NCI-H1436 treated with DMSO at 0.1 percent for 48 hours (cell line): ENCODE data around the gene MAGI2.

ENCODE experiments used
- DNase-seq: peaks from one replicate; lab custom pipeline; 2025; lab: John Stamatoyannopoulos, UW

Gene MAGI2

DNA sequence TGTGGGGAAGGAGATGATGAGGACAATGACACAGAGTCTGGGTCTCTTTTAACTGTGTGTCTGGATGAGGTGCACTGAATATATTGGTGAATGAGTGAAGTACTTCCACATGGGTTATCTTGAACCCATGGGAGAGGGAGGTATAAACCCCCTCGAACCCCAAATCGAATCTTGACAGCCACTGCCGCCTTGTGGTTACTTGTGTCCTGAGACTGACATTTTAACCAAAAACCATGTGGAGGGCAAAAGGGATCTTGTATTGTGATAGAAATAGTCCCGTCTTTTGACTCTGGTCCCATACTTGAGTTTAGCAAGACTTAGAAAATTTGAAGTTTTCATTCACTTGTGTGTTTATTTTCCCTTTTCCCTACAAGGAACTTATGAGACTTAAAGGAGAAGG, 1371.6 kb downstream of the MAGI2 start:
- no peak for DNase-seq

- DNase-seq: no peak
These were observed 1372.1 kb downstream of the MAGI2 start for GRCh38 chr7:78081344-78081743.

GRCh38 chr7:78080811-78081210, 1372.7 kb downstream of the MAGI2 start:
- DNase-seq: no peak

- DNase-seq: no peak
These were observed 1373.2 kb downstream of the MAGI2 start for GRCh38 chr7:78080241-78080640.

- no peak for DNase-seq
These were observed 1378.8 kb downstream of the MAGI2 start for GRCh38 chr7:78074713-78075112.

GRCh38 chr7:78073609-78074382, 1379.7 kb downstream of the MAGI2 start:
- no peak for DNase-seq

DNA sequence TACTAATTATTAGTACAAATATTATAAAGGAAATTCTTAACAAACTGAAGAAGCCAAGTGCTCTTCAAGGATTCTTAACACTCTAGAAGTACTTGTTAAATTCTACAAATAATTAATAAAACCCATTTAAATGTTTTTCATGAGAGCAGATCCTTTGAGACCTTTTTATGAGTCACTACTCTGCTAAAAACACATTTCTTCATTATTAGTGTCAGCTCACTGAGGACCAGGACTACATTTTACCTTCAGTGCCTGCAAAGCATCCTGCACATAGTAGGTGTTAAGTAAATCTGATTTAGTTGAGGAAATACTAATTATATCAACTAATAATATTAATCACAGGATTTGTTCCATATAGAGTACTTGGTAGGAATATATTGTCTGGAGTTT, 1381.3 kb downstream of the MAGI2 start:
- DNase-seq: no peak

DNA sequence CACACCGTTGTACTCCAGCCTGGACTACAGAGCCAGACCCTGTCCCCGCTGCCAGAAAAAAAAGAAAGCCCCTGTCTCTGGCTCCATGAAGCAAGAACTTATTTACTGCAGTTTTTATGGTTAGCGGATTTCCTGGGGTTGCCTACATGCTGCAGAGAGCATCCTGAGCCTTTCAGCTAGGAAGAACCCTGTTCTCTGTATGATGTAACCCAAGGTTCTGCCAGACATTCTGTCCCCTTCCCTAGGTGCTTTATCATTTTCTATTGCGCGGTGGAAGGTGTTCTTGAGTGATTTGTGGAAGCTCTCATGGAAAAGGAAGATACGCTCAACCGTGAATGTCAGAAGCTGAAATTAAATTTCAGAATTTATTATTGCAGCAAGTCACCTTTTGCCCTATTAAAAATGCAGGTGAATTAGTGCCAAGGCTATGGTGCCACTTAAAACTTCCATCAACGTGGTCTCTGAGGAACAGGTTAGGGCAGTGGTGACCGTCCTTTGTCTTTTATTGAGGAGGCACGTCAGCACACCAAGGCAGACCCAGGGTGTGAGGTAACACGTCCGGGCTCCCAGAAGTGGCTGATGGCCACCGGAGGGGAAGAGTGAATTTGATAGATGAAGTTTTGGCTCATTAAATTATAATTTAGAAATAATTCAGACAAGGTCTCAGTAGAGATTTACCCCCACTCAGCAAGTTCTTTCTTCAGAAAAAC, 1381.8 kb downstream of the MAGI2 start:
- DNase-seq: no peak

DNA sequence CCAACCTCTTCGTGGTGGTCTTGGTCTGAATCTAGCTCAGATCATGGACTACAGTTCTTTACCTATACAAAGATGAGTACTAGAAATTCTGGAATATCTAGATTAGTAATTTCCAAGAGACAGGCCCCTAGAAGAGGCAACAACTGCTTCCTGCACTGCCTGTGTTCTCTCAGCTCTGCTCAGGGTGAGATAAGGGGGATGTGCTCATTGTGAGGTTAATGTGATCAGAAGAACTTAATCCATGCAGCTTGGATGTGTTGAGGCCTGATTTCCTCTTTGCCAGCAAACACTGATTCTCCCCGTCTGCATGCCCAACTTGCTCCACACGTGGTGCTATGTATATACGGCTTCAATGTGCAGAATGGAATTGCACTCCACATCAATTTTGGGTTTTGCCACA, 1386.9 kb downstream of the MAGI2 start:
- DNase-seq: no peak

GRCh38 chr7:78063758-78064157, 1389.7 kb downstream of the MAGI2 start:
- DNase-seq: no peak

DNA sequence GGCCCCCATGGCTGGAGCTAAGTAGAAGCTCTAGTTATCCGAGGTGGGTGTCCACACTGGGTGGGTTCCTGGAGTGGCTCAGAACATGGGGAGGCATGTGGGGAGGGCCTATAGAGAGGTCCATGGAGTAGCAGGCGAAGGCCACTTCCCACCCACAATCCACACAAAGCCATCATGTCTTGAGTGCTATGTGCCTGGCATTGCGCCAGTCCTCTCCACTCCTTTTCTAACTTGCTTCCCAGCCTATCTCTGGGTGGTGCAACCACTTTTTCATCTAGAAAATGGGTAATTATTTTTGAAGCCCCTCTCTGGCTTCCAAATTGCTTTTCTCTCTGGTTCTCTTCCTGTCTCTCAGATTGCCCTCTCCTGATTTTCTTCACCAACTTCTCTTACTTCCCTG, 1391.3 kb downstream of the MAGI2 start:
- no peak for DNase-seq

GRCh38 chr7:78057571-78057970, 1395.9 kb downstream of the MAGI2 start:
- no peak for DNase-seq

DNA sequence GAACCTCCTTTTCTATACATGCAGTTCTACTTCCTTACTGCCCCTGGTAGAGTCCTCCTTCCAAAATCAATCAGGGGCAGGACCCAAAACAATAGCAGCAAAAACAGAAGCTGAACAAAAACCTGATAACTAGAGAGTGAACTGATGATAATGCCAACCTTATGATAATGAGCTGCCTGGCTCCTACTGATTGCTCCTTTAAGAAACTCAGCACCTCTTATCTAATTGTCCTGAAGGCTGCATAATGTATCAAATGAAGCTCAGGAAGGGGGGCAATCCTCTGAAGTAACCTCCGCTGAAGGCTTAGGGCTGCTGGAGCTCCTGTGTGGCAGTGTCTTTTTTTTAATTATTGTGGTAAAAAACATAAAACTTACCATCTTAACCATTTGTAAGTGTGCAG, 1397.9 kb downstream of the MAGI2 start:
- no peak for DNase-seq

DNA sequence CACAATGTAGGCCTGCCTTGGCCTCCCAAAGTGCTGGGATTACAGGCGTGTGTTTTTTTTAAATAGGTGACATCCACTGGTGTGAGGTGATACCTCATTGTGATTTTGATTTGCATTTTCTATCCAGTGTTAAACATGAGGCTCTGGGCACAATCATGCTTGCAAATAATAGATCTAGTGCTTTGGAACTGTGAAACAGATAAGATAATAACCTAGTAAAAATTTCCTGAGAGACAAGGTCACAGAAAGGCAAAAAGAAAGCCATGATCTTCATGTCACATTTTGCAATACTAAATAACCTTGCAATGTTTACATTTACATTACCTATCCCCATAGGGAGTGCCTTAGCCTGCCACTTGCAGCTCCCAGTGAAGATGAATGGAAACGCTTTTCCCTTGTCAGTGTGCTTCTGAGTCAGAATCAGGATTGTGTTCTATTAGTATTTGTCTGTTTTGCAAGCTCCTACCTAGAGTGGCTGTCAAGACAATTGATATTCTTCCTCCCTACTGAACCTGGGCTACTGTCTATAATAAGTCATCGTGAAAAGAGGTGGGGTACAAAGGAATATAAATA, 1398.4 kb downstream of the MAGI2 start:
- no peak for DNase-seq

GRCh38 chr7:78052112-78052511, 1401.4 kb downstream of the MAGI2 start:
- no peak for DNase-seq

GRCh38 chr7:78047800-78048199, 1405.7 kb downstream of the MAGI2 start:
- no peak for DNase-seq

- DNase-seq: no peak
These were observed 1410.3 kb downstream of the MAGI2 start for GRCh38 chr7:78043159-78043558.

DNA sequence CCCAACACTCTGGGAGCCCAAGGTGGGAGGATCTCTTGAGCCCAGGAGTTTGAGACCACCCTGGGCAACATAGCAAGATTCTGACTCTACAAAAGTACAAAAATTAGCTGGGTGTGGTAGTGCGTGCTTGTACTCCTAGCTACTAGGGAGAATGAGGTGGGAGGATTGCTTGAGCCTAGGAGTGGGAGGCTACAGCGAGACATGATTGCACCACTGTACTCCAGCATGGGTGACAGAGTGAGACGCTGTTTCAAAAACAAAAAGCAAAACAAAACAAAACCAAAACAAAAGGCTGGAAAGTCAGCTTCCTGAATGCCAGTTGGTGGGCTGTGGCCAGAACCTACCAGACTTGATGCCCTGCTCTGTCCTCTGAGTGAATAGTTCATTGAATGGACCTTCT, 1412.0 kb downstream of the MAGI2 start:
- DNase-seq: no peak

DNA sequence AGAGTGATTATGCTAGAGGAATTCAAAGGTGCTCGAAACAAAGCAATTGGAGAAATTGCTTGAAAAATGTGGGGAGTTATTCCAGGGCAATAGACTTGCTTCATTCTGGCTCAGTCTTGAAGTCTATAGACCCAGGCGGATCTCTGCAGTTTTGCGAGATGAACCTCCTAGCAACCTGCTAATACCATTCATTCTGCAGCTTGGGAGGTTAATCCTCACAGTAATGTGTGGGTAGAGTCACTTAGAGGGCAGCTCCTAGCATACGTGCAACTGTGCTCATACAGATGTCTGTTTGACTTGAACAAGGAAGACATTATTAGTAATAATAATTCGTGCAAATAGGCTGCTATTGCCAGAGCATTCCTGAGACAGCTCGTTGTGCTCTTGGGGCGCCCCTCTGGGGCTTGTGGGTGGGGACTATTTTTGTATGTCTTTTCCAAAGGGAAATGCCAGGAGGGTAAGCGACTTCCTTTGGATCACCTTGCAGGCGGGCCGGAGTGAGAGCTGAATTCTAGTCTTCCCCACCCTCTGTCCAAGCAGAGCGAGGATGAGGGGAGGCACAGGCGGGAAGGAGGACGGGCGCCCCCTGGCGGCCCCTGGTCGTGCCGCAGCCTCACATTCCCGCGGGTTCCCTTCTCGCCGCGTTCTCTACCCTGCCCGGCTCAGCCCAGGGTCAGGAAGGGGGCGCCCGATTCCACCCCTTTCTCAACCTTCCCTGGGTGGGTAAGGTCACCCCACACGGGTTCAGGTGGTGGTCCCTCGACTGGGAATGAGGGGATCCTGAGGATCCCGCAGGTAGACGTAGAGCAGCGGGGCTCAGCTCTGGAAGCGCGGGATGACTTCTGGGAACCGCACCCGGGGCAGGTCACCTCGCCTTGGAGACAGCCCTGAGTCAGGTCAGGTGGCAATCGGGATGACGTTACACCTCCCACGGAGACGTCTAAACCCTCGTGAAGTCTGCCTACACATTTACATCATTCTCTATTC, 1413.4 kb downstream of the MAGI2 start:
- no peak for DNase-seq

DNA sequence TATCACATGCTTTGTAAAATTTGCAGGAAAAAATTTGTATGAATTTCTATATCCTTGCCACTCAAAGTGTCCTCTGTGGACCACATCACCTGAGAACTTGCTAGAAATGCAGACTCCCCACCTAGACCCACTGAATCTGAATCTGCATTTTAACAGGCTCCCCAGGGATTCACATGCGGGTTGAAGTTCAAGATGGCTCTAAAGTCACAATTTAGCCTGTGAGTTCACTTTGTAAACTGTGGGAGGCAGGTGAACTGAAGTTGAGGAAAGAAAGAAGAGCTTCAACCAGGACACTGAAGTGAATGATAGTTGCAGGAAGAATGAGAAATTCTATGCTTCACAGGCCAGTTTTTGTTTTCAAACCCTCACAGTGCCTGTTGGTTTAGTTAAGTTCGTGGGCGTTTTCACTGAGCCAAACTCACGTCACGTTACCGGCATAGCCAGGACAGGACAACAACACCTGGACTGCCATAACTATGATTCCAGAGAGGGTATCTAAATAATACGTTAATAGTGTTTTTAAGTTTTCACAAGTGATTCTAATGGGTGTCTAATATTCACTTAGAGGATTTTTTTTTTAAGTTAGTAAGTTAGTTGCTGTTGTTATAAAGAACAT, 1414.9 kb downstream of the MAGI2 start:
- DNase-seq: no peak

GRCh38 chr7:78037603-78038002, 1415.9 kb downstream of the MAGI2 start:
- DNase-seq: no peak

DNA sequence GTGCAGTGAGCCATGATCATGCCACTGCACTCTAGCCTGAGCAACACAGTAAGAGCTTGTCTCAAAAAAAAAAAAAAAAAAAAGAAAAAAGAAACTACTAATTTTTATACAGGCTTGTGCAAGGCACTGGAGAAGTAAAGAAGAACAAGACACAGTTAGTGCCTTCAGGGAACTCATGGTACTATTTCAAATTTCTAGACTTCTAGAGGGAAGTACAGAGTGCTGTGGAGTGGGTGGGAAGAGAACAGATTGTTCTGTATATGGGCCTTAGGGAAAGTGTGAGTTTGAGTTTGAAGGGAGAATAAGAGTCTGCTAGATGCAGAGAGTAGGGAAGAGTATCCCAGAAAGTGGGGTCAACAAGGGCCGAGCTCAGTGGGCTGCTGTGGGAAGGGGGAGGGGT, 1420.1 kb downstream of the MAGI2 start:
- DNase-seq: no peak
